ENCODE measurements around the gene C7orf25. TPM values are rescaled to one million over a fixed set of nuclear protein-coding genes. Genes with fewer than 3 reads are reported as not detected.

The C7orf25 gene
- total and polyA plus RNA-seq, 2 of the 13 experiments (the other 11 are each of a cell fraction or from before 2014, with no cell fraction given), result 0.37 to 1.3 TPM

DNA sequence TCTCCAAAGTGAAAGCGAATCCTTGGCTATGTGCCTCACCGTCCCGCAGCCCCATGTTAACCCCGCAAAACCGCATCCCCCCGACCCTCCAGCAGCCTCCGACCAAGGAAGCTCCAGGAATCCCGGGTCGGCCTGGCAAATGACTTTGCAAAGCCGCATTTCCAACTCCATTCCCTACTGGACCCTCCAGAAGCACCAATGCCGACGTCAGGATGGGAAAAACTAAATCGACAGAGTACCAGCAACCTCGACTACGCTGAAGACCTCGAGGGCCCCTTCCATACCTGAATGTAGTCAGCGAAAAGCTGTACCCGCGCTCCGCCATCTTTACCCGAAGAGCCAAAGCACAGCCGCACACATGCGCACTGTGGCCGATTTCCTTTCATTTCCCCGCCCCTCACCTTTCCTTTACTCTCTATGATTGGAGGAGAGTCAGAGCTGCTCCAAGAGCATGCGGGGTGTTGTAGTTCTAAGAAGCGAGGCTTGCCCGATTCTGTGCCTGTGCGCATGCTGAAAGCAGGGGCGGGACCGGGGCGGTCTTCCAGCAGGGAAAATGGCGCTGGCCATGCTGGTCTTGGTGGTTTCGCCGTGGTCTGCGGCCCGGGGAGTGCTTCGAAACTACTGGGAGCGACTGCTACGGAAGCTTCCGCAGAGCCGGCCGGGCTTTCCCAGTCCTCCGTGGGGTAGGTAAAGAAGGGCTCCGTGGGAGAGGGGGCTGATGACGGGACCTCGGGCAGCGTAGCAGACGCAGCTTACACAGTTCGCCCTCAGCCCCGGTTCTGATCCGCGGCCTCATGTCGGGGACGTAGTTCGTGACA, 20.2 kb upstream of the C7orf25 start, which contains the start of the genes MRPL32 and PSMA2 (continued):
- TF ChIP-seq, protein P1, sequence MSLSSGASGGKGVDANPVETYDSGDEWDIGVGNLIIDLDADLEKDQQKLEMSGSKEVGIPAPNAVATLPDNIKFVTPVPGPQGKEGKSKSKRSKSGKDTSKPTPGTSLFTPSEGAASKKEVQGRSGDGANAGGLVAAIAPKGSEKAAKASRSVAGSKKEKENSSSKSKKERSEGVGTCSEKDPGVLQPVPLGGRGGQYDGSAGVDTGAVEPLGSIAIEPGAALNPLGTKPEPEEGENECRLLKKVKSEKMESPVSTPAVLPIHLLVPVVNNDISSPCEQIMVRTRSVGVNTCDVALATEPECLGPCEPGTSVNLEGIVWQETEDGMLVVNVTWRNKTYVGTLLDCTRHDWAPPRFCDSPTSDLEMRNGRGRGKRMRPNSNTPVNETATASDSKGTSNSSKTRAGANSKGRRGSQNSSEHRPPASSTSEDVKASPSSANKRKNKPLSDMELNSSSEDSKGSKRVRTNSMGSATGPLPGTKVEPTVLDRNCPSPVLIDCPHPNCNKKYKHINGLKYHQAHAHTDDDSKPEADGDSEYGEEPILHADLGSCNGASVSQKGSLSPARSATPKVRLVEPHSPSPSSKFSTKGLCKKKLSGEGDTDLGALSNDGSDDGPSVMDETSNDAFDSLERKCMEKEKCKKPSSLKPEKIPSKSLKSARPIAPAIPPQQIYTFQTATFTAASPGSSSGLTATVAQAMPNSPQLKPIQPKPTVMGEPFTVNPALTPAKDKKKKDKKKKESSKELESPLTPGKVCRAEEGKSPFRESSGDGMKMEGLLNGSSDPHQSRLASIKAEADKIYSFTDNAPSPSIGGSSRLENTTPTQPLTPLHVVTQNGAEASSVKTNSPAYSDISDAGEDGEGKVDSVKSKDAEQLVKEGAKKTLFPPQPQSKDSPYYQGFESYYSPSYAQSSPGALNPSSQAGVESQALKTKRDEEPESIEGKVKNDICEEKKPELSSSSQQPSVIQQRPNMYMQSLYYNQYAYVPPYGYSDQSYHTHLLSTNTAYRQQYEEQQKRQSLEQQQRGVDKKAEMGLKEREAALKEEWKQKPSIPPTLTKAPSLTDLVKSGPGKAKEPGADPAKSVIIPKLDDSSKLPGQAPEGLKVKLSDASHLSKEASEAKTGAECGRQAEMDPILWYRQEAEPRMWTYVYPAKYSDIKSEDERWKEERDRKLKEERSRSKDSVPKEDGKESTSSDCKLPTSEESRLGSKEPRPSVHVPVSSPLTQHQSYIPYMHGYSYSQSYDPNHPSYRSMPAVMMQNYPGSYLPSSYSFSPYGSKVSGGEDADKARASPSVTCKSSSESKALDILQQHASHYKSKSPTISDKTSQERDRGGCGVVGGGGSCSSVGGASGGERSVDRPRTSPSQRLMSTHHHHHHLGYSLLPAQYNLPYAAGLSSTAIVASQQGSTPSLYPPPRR (CRISPR knock-in tag; IDR thresholded peaks at IDR 0.05; ENCODE audit: borderline replicate concordance), result no peak
- TF ChIP-seq ZNF207 (IDR thresholded peaks at IDR 0.05; ENCODE audit: borderline replicate concordance) (no peak), KLF16 (CRISPR knock-in tag; IDR thresholded peaks at IDR 0.05) (peak in 1 of 2 experiments; percentile 86; a peak in 2 of 4 replicates), RFX5 (IDR thresholded peaks at IDR 0.05; ENCODE audit: low read depth, low read length) (no peak), ZNF264 (CRISPR knock-in tag; IDR thresholded peaks at IDR 0.05) (no peak), ZNF496 (CRISPR knock-in tag; IDR thresholded peaks at IDR 0.05; ENCODE audit: insufficient replicate concordance) (no peak), SIN3A (IDR thresholded peaks at IDR 0.05; ENCODE audit: borderline replicate concordance, low read depth, low read length) (peak; percentile 60; the same call in 1 of the 2 replicates), ZNF761 (CRISPR knock-in tag; conservative IDR thresholded peaks at IDR 0.05) (no peak), ZNF879 (CRISPR knock-in tag; IDR thresholded peaks at IDR 0.05) (no peak), ZNF224 (CRISPR knock-in tag; IDR thresholded peaks at IDR 0.05) (no peak), ZNF530 (CRISPR knock-in tag; IDR thresholded peaks at IDR 0.05; ENCODE audit: low read depth) (no peak), ZSCAN31 (CRISPR knock-in tag; IDR thresholded peaks at IDR 0.05; ENCODE audit: low read depth) (peak; percentile 89; the same call in 1 of the 2 replicates), ZNF7 (CRISPR knock-in tag; IDR thresholded peaks at IDR 0.05) (no peak), ZNF598 (CRISPR knock-in tag; IDR thresholded peaks at IDR 0.05; ENCODE audit: borderline replicate concordance) (no peak), ZMAT3 (CRISPR knock-in tag; conservative IDR thresholded peaks at IDR 0.05) (0 out of 2 replicates have a peak, but pooled peaks have one; percentile 52)
- TF ChIP-seq, protein P2, sequence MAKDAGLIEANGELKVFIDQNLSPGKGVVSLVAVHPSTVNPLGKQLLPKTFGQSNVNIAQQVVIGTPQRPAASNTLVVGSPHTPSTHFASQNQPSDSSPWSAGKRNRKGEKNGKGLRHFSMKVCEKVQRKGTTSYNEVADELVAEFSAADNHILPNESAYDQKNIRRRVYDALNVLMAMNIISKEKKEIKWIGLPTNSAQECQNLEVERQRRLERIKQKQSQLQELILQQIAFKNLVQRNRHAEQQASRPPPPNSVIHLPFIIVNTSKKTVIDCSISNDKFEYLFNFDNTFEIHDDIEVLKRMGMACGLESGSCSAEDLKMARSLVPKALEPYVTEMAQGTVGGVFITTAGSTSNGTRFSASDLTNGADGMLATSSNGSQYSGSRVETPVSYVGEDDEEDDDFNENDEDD (CRISPR knock-in tag; IDR thresholded peaks at IDR 0.05; ENCODE audit: borderline replicate concordance), result no peak
- TF ChIP-seq, protein P3, sequence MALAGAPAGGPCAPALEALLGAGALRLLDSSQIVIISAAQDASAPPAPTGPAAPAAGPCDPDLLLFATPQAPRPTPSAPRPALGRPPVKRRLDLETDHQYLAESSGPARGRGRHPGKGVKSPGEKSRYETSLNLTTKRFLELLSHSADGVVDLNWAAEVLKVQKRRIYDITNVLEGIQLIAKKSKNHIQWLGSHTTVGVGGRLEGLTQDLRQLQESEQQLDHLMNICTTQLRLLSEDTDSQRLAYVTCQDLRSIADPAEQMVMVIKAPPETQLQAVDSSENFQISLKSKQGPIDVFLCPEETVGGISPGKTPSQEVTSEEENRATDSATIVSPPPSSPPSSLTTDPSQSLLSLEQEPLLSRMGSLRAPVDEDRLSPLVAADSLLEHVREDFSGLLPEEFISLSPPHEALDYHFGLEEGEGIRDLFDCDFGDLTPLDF (CRISPR knock-in tag; IDR thresholded peaks at IDR 0.05), result no peak
